Body of pancreas (tissue), 4 donors: ENCODE measurements around the gene AKNAD1.

Source experiments
- CTCF ChIP-seq, 7 experiments: fragments of 450-650 bp in 4 of 7; fragments of 200-600 bp in 3 of 7; sonication (generic) in 3 of 7; IDR thresholded peaks; one replicate each; pipeline ENCODE4 v1.5.1; 2016 to 2019; ENCODE audit warnings: antibody characterized with exemption in 7 of 7
- POLR2A ChIP-seq, 3 donors: fragments of 450-650 bp; IDR thresholded peaks; one replicate each; pipeline ENCODE4 v1.6.1; 2016; ENCODE audit warnings: antibody characterized with exemption in 3 of 3, mild to moderate bottlenecking in 2 of 3

GRCh38 chr1:108881369-108881768 is 24.5 kb upstream of the AKNAD1 start:
- TF ChIP-seq CTCF (IDR thresholded peaks at IDR 0.05) (no peak), POLR2A (IDR thresholded peaks at IDR 0.05) (no peak)
